SK-N-MC (cell line): Measurements from ENCODE around the gene TAOK1.

Source experiments
- EZH2 ChIP-seq: fragments of 200-600 bp; sonication (generic); IDR thresholded peaks from one replicate; pipeline ENCODE4 v1.6.1; 2017; ENCODE audit warnings: antibody characterized with exemption
- POLR2AphosphoS5 ChIP-seq: IDR thresholded peaks from 2 replicates; pipeline ENCODE4 v1.6.1; 2012; ENCODE audit warnings: mild to moderate bottlenecking, low read depth, low read length, borderline replicate concordance

GRCh38 chr17:29575511-29576213 is 185.5 kb downstream of the TAOK1 start:
- TF ChIP-seq EZH2 (no peak), POLR2AphosphoS5 (no peak)
